ENCODE measurements around the gene KRT71.

KRT71 gene

GRCh38 chr12:52519826-52520662 is 32.9 kb downstream of the KRT71 start, which contains the start of gene KRT5:
KRT5 (minus strand) TSS chr12:52520394; CDS start chr12:52520296, 98 bp downstream.
- H3K27ac ChIP-seq (ENCODE audit: low read depth, low read length), result no peak within 1 kb of the TSS
- no peaks in the 10 kb centered on the region for H3K4me1 ChIP-seq (ENCODE audit: control insufficient read depth, insufficient read depth, low read length)
- H3K9ac ChIP-seq (ENCODE audit: low read depth, low read length), result no peak within 1 kb of the TSS
- H3K36me3 ChIP-seq (ENCODE audit: control insufficient read depth, insufficient read depth, low read length), result no peaks in the 10 kb centered on the region
- H3K4me3 ChIP-seq (ENCODE audit: low read depth, low read length), result no peak within 1 kb of the TSS
- no peaks in the 10 kb centered on the region for H3K27me3 ChIP-seq (ENCODE audit: control insufficient read depth, insufficient read depth, low read length)
- no peaks in the 10 kb centered on the region for H3K9me3 ChIP-seq (ENCODE audit: control insufficient read depth, insufficient read depth, low read length)

DNA sequence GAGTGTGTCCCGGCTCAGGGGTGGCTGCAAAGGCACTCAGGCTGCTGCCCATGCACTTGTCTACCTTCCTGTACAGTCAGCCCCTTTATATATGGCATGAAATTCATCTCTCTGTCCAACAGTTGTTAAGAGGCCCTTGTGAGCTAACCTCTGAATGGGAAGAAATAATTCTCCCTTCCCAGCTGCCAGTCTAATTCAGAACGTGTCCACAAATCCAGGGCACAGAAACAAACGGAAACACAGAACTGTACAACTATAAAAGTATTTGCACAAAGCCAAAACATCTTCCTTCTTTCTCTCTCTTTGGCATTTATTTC is 33.6 kb downstream of the KRT71 start:
- no peak overlapping the region for H3K9ac ChIP-seq (ENCODE audit: low read depth, low read length)
- no peak overlapping the region for H3K27ac ChIP-seq (ENCODE audit: low read depth, low read length)
- H3K4me1 ChIP-seq (ENCODE audit: control insufficient read depth, insufficient read depth, low read length), result no peaks in the 10 kb centered on the region
- no peak overlapping the region for H3K4me3 ChIP-seq (ENCODE audit: low read depth, low read length)
- no peaks in the 10 kb centered on the region for H3K9me3 ChIP-seq (ENCODE audit: control insufficient read depth, insufficient read depth, low read length)
- H3K27me3 ChIP-seq (ENCODE audit: control insufficient read depth, insufficient read depth, low read length), result no peaks in the 10 kb centered on the region
- H3K36me3 ChIP-seq (ENCODE audit: control insufficient read depth, insufficient read depth, low read length), result no peaks in the 10 kb centered on the region

DNA sequence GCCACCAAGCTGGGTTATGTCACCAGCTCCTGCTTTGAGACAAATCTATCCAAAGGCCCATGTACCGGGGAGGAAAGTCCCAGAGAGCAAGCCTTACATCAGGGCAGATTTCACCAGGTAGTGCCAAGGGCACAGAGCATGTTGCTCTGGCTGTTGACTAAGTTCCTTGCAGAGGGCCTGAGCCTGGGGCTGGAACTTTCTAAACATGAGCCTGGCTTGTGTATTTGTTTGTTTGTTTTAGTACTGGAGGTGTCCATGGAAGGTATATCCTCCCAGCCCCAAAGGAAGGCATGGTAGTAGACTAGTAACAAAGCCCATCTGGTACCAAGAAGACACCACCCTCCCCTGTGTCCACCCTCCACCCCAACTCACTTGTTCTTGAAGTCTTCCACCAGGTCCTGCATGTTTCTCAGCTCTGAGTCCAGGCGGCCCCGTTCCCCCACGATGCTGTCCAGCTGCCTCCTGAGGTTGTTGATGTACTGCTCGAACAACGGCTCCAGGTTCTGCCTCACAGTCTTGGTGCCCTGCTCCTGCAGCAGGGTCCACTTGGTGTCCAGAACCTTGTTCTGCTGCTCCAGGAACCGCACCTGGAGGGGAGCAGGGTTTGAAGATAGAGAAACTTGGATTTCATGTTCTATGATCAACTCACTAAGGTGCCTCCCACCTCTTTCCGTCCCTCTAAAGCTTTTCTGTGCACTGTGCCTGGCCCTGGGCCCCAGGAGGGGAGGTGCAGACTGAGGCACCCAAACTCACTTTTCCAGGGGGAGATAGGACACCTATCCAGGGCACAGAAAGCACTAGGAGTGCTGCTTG is 34.2 kb downstream of the KRT71 start:
- no peak overlapping the region for H3K9ac ChIP-seq (ENCODE audit: low read depth, low read length)
- no peak overlapping the region for H3K4me3 ChIP-seq (ENCODE audit: low read depth, low read length)
- no peaks in the 10 kb centered on the region for H3K27me3 ChIP-seq (ENCODE audit: control insufficient read depth, insufficient read depth, low read length)
- H3K27ac ChIP-seq (ENCODE audit: low read depth, low read length), result no peak overlapping the region
- no peaks in the 10 kb centered on the region for H3K4me1 ChIP-seq (ENCODE audit: control insufficient read depth, insufficient read depth, low read length)
- no peaks in the 10 kb centered on the region for H3K36me3 ChIP-seq (ENCODE audit: control insufficient read depth, insufficient read depth, low read length)
- H3K9me3 ChIP-seq (ENCODE audit: control insufficient read depth, insufficient read depth, low read length), result no peaks in the 10 kb centered on the region

GRCh38 chr12:52517888-52518287 is 35.1 kb downstream of the KRT71 start:
- no peaks in the 10 kb centered on the region for H3K4me1 ChIP-seq (ENCODE audit: control insufficient read depth, insufficient read depth, low read length)
- no peaks in the 10 kb centered on the region for H3K9me3 ChIP-seq (ENCODE audit: control insufficient read depth, insufficient read depth, low read length)
- H3K4me3 ChIP-seq (ENCODE audit: low read depth, low read length), result no peak overlapping the region
- no peaks in the 10 kb centered on the region for H3K27me3 ChIP-seq (ENCODE audit: control insufficient read depth, insufficient read depth, low read length)
- H3K9ac ChIP-seq (ENCODE audit: low read depth, low read length), result no peak overlapping the region
- no peak overlapping the region for H3K27ac ChIP-seq (ENCODE audit: low read depth, low read length)
- no peaks in the 10 kb centered on the region for H3K36me3 ChIP-seq (ENCODE audit: control insufficient read depth, insufficient read depth, low read length)

GRCh38 chr12:52517005-52517835 is 35.7 kb downstream of the KRT71 start:
- Histone ChIP-seq H3K9ac (ENCODE audit: low read depth, low read length) (no peak overlapping the region), H3K36me3 (ENCODE audit: control insufficient read depth, insufficient read depth, low read length) (no peaks in the 10 kb centered on the region), H3K9me3 (ENCODE audit: control insufficient read depth, insufficient read depth, low read length) (no peaks in the 10 kb centered on the region), H3K4me3 (ENCODE audit: low read depth, low read length) (no peak overlapping the region), H3K27me3 (ENCODE audit: control insufficient read depth, insufficient read depth, low read length) (no peaks in the 10 kb centered on the region), H3K4me1 (ENCODE audit: control insufficient read depth, insufficient read depth, low read length) (no peaks in the 10 kb centered on the region), H3K27ac (ENCODE audit: low read depth, low read length) (no peak overlapping the region)

GRCh38 chr12:52515927-52516831 is 36.8 kb downstream of the KRT71 start:
- Histone ChIP-seq H3K4me3 (ENCODE audit: low read depth, low read length) (no peak overlapping the region), H3K9me3 (ENCODE audit: control insufficient read depth, insufficient read depth, low read length) (no peaks in the 10 kb centered on the region), H3K4me1 (ENCODE audit: control insufficient read depth, insufficient read depth, low read length) (no peaks in the 10 kb centered on the region), H3K9ac (ENCODE audit: low read depth, low read length) (no peak overlapping the region), H3K27ac (ENCODE audit: low read depth, low read length) (no peak overlapping the region), H3K27me3 (ENCODE audit: control insufficient read depth, insufficient read depth, low read length) (no peaks in the 10 kb centered on the region), H3K36me3 (ENCODE audit: control insufficient read depth, insufficient read depth, low read length) (no peaks in the 10 kb centered on the region)

DNA sequence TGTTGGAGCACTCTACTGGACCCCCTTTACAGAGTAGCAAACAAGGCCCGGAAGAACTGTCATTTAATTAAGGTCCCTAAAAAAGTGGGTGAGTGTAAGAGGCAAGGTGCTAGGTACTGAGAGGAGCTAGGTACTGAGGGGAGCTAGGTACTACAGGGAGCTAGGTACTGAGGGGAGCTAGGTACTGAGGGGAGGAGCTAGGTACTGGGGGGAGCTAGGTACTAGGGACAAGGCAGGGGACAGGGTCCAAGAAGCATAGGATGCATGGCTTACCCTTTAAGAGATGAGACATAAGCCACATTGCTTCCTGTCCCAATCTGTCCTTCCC is 37.7 kb downstream of the KRT71 start:
- no peak overlapping the region for H3K4me3 ChIP-seq (ENCODE audit: low read depth, low read length)
- H3K9ac ChIP-seq (ENCODE audit: low read depth, low read length), result no peak overlapping the region
- H3K4me1 ChIP-seq (ENCODE audit: control insufficient read depth, insufficient read depth, low read length), result no peaks in the 10 kb centered on the region
- no peak overlapping the region for H3K27ac ChIP-seq (ENCODE audit: low read depth, low read length)
- no peaks in the 10 kb centered on the region for H3K27me3 ChIP-seq (ENCODE audit: control insufficient read depth, insufficient read depth, low read length)
- H3K36me3 ChIP-seq (ENCODE audit: control insufficient read depth, insufficient read depth, low read length), result no peaks in the 10 kb centered on the region
- no peaks in the 10 kb centered on the region for H3K9me3 ChIP-seq (ENCODE audit: control insufficient read depth, insufficient read depth, low read length)

- no peaks in the 10 kb centered on the region for H3K27me3 ChIP-seq (ENCODE audit: control insufficient read depth, insufficient read depth, low read length)
- H3K36me3 ChIP-seq (ENCODE audit: control insufficient read depth, insufficient read depth, low read length), result no peaks in the 10 kb centered on the region
- H3K4me3 ChIP-seq (ENCODE audit: low read depth, low read length), result no peak overlapping the region
- H3K9ac ChIP-seq (ENCODE audit: low read depth, low read length), result no peak overlapping the region
- no peaks in the 10 kb centered on the region for H3K4me1 ChIP-seq (ENCODE audit: control insufficient read depth, insufficient read depth, low read length)
- H3K9me3 ChIP-seq (ENCODE audit: control insufficient read depth, insufficient read depth, low read length), result no peaks in the 10 kb centered on the region
- H3K27ac ChIP-seq (ENCODE audit: low read depth, low read length), result no peak overlapping the region
Observed at GRCh38 chr12:52514471-52515318, 38.2 kb downstream of the KRT71 start.

GRCh38 chr12:52513736-52514135 is 39.2 kb downstream of the KRT71 start:
- Histone ChIP-seq H3K27ac (ENCODE audit: low read depth, low read length) (no peak overlapping the region), H3K4me1 (ENCODE audit: control insufficient read depth, insufficient read depth, low read length) (no peaks in the 10 kb centered on the region), H3K9me3 (ENCODE audit: control insufficient read depth, insufficient read depth, low read length) (no peaks in the 10 kb centered on the region), H3K27me3 (ENCODE audit: control insufficient read depth, insufficient read depth, low read length) (no peaks in the 10 kb centered on the region), H3K9ac (ENCODE audit: low read depth, low read length) (no peak overlapping the region), H3K4me3 (ENCODE audit: low read depth, low read length) (no peak overlapping the region), H3K36me3 (ENCODE audit: control insufficient read depth, insufficient read depth, low read length) (no peaks in the 10 kb centered on the region)

Measured in HUES48 (cell line).